Prostate gland (tissue), 2 donors: ENCODE measurements around the gene ZP1. TPM values are rescaled to one million over a fixed set of nuclear protein-coding genes. Genes with fewer than 3 reads are reported as not detected.

Experiments
- DNase-seq: peaks from one replicate; pipeline ENCODE4 v3.0.0-alpha.2; 2019; ENCODE audit warnings: low spot score
- H3K27ac ChIP-seq, 2 donors: fragments of 200-600 bp; sonication (generic); 2 replicates each; pipeline ENCODE4 v1.5.1; 2017 to 2019
- H3K27me3 ChIP-seq: fragments of 200-600 bp; sonication (generic); replicated peaks from 2 replicates; pipeline ENCODE4 v1.5.1; 2019; ENCODE audit not compliant: insufficient read depth
- H3K36me3 ChIP-seq, 2 donors: fragments of 200-600 bp; sonication (generic); 1 replicate in 1 of 2; 2 replicates in 1 of 2; pipeline versions ENCODE4 v1.5.1 to v1.8.1; 2017 to 2019
- H3K4me1 ChIP-seq: fragments of 200-600 bp; sonication (generic); replicated peaks from 2 replicates; pipeline ENCODE4 v1.5.1; 2019
- H3K4me3 ChIP-seq, 2 donors: fragments of 200-600 bp; sonication (generic); 2 replicates each; pipeline ENCODE4 v1.5.1; 2017 to 2019
- H3K9me3 ChIP-seq: fragments of 200-600 bp; sonication (generic); 2 replicates; pipeline ENCODE4 v1.5.1; 2017
- POLR2A ChIP-seq: fragments of 450-650 bp; IDR thresholded peaks from one replicate; pipeline ENCODE4 v1.6.1; 2016; ENCODE audit warnings: antibody characterized with exemption, mild to moderate bottlenecking
- POLR2AphosphoS5 ChIP-seq: sonication (generic); formaldehyde crosslinking; IDR thresholded peaks from one replicate; pipeline ENCODE4 v1.6.1; 2017; ENCODE audit warnings: antibody characterized with exemption
- WGBS: methylation state at CpG from one replicate; pipeline ENCODE4 v1.1.5; 2018; 5-methylcytosine and 5-hydroxymethylcytosine counted together
- intact Hi-C: fragments of 100-400 bp; cut with DNase I; formaldehyde crosslinking; loops from one replicate; pipeline ENCODE4 v1.14.2; 2022
- total RNA-seq, 2 donors: library from RNA; depleted of rRNA; stranded (reverse); fragments of >200 nt; gene quantifications; one replicate each; pipeline ENCODE4 v1.1.0, GENCODE V29; 2016
- TF ChIP-seq, protein P1 (sequence below), 4 experiments: fragments of 200-600 bp in 2 of 4; fragments of 450-650 bp in 2 of 4; sonication (generic) in 2 of 4; IDR thresholded peaks; 1 replicate in 3 of 4; 2 replicates in 1 of 4; pipeline ENCODE4 v1.5.1; 2016 to 2019; ENCODE audit warnings: antibody characterized with exemption in 4 of 4, mild to moderate bottlenecking in 2 of 4, moderate library complexity in 2 of 4

ZP1 gene
- total RNA-seq, 2 donors from 2014 or later = 0.68 to 0.80 TPM

DNA sequence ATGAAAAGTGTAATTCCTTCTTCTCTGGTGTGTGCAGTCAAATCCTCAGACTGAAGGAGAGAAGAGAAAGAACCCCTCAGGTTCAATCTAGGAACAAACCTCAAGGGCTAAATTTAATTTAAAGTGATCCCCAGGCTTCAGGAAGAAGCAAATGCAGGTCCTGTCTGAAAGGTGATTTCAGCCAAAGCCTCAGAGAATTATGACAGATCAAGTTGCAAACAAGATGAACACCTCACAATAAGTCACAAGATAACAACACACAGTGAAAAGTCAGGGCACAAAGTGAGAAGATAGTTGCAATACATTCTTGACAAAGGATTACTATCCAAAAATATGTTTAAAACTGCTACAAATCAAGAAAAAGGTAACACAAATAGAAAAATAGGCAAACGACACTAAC lies 11.8 kb downstream of the ZP1 start:
- intact Hi-C loops = loop anchor here (5.0 kb wide), 1 partner anchor 37 kb away; the partner anchor contains the start of gene CCDC86

DNA sequence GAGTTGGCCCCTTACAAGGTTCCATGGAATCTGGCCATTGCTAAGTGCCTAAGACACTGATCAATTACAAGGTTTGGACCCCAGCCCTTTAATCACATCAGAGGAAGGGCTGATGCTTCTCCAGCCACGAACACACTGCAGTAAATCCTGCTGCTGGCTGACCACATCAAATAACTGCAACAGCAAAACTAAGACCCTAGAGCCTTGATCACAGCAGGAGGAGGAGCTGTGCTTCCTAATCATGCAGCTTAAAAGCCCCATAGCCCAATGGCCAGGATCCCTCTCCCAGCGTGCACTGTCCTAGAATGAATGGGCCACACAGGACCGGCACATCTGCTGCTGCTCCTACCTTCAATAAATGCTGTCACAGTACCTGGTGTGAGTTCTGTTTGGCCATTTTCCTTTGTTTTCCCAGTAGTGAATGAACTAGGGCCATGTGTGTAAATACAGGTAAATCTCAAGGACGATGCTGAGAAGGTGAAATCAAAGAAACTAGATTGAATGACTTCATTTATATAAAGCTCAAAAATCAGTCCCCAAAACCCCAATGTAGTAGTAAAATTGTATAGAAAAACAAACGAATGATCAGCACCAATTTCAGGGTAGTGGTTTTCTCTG lies 12.7 kb downstream of the ZP1 start:
- H3K27me3 ChIP-seq = no peaks in the 10 kb centered on the region
- intact Hi-C loops = loop anchor here (5.0 kb wide), 1 partner anchor 38 kb away; the partner anchor contains the start of gene CCDC86
- TF ChIP-seq, protein P1, sequence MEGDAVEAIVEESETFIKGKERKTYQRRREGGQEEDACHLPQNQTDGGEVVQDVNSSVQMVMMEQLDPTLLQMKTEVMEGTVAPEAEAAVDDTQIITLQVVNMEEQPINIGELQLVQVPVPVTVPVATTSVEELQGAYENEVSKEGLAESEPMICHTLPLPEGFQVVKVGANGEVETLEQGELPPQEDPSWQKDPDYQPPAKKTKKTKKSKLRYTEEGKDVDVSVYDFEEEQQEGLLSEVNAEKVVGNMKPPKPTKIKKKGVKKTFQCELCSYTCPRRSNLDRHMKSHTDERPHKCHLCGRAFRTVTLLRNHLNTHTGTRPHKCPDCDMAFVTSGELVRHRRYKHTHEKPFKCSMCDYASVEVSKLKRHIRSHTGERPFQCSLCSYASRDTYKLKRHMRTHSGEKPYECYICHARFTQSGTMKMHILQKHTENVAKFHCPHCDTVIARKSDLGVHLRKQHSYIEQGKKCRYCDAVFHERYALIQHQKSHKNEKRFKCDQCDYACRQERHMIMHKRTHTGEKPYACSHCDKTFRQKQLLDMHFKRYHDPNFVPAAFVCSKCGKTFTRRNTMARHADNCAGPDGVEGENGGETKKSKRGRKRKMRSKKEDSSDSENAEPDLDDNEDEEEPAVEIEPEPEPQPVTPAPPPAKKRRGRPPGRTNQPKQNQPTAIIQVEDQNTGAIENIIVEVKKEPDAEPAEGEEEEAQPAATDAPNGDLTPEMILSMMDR (IDR thresholded peaks at IDR 0.05) = no peak
- TF ChIP-seq POLR2AphosphoS5 (no peak), POLR2A (no peak)
- H3K4me1 ChIP-seq = no peaks in the 10 kb centered on the region
- H3K9me3 ChIP-seq = no peaks in the 10 kb centered on the region
- 61% methylated on average over 5 of the region's 5 CpGs for whole genome bisulfite sequencing
- no peaks in the 10 kb centered on the region for H3K36me3 ChIP-seq
- H3K27ac ChIP-seq = peak overlapping the region; percentile 50 to 65
- no peak for DNase-seq
- no peak overlapping the region for H3K4me3 ChIP-seq

More for the DNA sequence above, 11.8 kb downstream of the ZP1 start:
- TF ChIP-seq POLR2AphosphoS5 (no peak), POLR2A (no peak)
- TF ChIP-seq, protein P1 (IDR thresholded peaks at IDR 0.05) = no peak
- no peaks in the 10 kb centered on the region for H3K36me3 ChIP-seq
- no peaks in the 10 kb centered on the region for H3K4me1 ChIP-seq
- DNase-seq = no peak
- no peaks in the 10 kb centered on the region for H3K9me3 ChIP-seq
- peak overlapping the region; percentile 59 to 65 for H3K27ac ChIP-seq
- H3K4me3 ChIP-seq = no peak overlapping the region
- 93% methylated on average over 1 of the region's 1 CpG for WGBS
- no peaks in the 10 kb centered on the region for H3K27me3 ChIP-seq

DNA sequence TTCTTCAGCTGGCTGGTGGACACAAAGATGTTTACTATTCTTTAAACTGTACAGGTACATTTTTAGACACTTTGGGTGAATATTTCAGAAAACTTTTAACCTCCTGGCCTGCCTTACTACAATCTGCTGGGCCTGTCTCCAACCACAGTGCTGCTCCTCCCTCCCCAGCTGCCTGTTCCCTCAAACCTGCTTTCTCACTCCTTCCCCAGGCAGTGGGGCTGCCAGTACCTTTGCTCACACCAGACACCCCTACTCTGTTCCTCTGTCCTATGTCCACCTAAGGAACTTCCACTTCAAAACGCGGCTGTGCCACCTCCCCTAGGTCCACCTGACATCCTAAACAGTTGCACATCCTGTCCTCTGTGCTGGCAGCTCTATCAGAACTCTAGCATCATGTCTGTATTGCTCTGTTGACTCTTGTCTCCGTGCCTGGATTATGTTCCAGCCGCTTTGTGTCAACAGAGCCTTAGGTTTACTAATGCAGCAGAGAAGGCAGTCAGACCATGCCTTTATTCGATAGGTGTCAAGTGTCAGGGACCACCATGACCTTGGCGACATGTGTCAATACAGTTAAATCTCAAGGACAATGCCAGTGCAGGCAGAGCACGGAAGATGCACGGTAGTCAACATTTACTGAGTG lies 13.4 kb downstream of the ZP1 start:
- 36% methylated on average over 8 of the region's 8 CpGs for WGBS

DNA sequence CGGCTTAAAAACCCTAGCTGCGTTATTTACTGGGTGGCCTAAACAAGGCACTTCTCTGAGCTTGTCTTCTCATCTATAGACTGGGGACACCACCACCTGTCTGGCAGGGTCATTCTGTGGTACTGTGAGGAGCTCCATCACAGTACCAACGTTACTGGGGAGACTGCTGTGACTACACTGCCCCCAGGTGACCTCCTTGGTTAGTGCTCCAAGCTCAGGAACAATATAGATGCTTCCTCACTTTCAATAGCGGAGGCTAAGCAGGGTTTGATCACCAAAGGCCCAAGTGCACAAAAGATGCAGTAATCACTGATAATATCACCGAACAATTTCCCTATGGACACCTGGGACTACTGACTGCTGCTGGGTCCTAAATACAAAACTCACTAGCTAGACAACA lies 20.2 kb downstream of the ZP1 start:
- intact Hi-C loops = no loop called here
- no peak overlapping the region for H3K4me3 ChIP-seq
- no peak overlapping the region for H3K27ac ChIP-seq
- no peak for TF ChIP-seq POLR2A
- TF ChIP-seq, protein P1 (IDR thresholded peaks at IDR 0.05) = peak in 3 of 4 experiments; percentile 38 to 56 (median 55)
- 53% methylated on average over 5 of the region's 5 CpGs for WGBS
- H3K36me3 ChIP-seq = no peaks in the 10 kb centered on the region
- no peaks in the 10 kb centered on the region for H3K27me3 ChIP-seq
- H3K9me3 ChIP-seq = no peaks in the 10 kb centered on the region
- DNase-seq = peak; percentile 38
- H3K4me1 ChIP-seq = no peaks in the 10 kb centered on the region

More for the DNA sequence above, 13.4 kb downstream of the ZP1 start:
- Histone ChIP-seq H3K36me3 (no peaks in the 10 kb centered on the region), H3K4me3 (no peak overlapping the region), H3K9me3 (no peaks in the 10 kb centered on the region), H3K4me1 (no peaks in the 10 kb centered on the region), H3K27me3 (no peaks in the 10 kb centered on the region), H3K27ac (peak overlapping the region; percentile 50 to 65)
- intact Hi-C loops = no loop called here
- TF ChIP-seq POLR2AphosphoS5 = peak; percentile 91
- TF ChIP-seq POLR2A = no peak
- peak; percentile 75 for DNase-seq

DNA sequence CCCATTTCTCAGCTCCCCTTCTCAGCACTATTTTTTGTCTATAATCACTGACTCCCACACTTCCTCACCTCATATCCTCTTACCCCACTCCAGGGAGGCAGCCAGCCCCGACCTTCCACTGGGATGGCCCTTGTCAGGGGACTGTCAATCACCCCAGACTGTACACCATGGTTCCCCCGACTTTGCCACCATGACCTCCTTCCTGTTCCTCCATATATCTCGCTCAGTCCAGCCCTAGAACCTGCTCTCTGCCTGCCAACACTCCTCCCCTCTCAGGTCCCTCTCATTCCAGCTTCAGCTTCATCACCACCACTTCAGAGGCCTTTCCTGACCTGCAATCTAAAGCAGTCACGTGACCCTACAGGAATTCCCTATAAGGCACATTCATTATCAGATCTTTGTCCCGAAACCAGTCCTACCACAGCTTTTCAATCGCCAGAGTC lies 22.5 kb downstream of the ZP1 start:
- Histone ChIP-seq H3K4me1 (peaks cover 3% of the 10 kb centered on the region), H3K4me3 (no peak overlapping the region), H3K36me3 (no peaks in the 10 kb centered on the region), H3K27ac (no peak overlapping the region), H3K27me3 (no peaks in the 10 kb centered on the region), H3K9me3 (no peaks in the 10 kb centered on the region)
- WGBS = 49% methylated on average over 6 of the region's 6 CpGs
- intact Hi-C loops = no loop called here
- TF ChIP-seq, protein P1 (IDR thresholded peaks at IDR 0.05) = no peak
- TF ChIP-seq POLR2A = no peak
- TF ChIP-seq POLR2AphosphoS5 = peak; percentile 7
- no peak for DNase-seq
